GM12801 (cell line): ENCODE data around the gene ELFN2.

Experiments
- TF ChIP-seq, protein P1 (sequence below): IDR thresholded peaks from one replicate; pipeline ENCODE4 v1.5.1; 2011; ENCODE audit warnings: control low read depth; ENCODE audit not compliant: insufficient read length; ENCODE audit errors: extremely low read depth

Gene ELFN2

DNA sequence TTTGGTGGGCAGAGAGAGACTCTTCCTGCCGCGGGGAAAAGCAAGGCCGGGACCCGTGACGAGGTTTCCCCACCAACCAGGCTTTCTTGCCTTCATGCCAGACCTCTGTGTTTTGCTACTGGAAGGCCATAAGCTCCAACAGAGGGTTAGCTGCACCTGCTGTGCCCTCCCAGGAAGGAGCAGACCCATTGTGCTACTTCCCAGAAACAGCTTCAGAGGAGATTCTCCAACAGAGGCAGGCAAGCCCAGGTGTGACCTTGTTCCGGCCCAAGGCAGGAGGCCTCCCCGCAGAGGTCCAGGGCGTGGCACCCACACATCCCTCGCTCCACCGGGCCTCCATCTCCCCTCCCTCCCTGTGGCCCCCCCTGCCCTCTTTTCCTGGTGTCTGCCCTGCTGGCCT lies 57.8 kb downstream of the ELFN2 start:
- TF ChIP-seq, protein P1, sequence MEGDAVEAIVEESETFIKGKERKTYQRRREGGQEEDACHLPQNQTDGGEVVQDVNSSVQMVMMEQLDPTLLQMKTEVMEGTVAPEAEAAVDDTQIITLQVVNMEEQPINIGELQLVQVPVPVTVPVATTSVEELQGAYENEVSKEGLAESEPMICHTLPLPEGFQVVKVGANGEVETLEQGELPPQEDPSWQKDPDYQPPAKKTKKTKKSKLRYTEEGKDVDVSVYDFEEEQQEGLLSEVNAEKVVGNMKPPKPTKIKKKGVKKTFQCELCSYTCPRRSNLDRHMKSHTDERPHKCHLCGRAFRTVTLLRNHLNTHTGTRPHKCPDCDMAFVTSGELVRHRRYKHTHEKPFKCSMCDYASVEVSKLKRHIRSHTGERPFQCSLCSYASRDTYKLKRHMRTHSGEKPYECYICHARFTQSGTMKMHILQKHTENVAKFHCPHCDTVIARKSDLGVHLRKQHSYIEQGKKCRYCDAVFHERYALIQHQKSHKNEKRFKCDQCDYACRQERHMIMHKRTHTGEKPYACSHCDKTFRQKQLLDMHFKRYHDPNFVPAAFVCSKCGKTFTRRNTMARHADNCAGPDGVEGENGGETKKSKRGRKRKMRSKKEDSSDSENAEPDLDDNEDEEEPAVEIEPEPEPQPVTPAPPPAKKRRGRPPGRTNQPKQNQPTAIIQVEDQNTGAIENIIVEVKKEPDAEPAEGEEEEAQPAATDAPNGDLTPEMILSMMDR, result no peak

DNA sequence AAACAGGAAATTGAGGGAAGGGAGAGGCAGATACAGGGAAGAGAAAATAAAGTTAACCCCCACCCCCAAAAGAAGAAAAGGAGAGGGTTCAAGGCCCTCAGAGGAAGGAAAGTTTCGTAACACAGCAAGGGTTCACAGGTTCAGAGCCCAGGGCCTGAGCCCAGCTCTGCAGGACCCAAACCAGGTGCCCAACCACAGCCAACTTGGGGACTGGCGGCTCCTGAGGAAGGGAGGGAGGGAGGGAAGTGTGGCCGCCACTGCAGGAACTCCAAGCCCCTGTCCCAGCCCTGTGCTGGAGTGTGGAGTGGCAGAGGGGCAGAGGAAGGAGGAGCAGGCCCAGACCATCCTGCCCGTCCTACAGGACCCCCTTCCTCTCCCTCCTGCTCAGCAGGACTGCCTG lies 59.2 kb downstream of the ELFN2 start:
- TF ChIP-seq, protein P1, result no peak

DNA sequence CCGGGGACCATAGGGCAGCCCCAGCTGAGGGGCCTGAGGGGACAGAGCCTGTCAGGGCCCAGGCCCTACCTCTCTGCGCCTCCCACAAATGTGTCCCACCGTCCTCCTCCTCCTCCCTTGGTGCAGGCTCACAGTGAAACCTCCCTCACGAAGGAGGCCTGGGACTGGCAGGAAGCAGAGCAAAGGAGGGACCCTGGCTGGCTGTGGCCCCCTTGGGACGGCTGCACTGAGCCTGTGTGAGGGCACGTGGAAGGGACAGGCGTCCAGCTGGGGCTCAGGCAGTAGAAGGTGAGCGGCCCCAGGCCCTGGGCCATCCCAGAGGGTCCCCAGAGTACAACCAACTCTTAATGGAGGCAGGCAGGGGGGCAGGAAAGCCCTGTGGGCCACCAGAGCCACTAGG lies 60.7 kb downstream of the ELFN2 start:
- TF ChIP-seq, protein P1, result no peak

DNA sequence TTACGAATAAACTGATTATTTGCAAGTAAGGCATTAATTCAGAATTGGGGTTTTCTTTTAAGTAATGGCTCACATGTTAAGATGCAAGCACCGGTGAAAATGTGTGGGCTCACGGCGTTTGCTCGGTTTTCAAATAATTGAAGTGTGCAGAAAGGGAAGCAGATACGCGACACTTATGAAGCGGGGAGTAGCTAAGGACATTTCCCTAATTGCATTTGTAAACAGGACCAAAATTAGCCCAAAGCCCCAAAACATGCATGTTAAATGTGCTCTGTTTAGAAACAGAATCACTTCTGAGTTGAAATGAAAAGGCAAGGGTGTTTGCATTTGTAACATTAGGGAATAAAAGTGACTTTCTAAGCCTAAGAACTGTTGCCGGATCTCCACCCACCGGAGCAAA lies 61.3 kb downstream of the ELFN2 start:
- TF ChIP-seq, protein P1, result no peak

DNA sequence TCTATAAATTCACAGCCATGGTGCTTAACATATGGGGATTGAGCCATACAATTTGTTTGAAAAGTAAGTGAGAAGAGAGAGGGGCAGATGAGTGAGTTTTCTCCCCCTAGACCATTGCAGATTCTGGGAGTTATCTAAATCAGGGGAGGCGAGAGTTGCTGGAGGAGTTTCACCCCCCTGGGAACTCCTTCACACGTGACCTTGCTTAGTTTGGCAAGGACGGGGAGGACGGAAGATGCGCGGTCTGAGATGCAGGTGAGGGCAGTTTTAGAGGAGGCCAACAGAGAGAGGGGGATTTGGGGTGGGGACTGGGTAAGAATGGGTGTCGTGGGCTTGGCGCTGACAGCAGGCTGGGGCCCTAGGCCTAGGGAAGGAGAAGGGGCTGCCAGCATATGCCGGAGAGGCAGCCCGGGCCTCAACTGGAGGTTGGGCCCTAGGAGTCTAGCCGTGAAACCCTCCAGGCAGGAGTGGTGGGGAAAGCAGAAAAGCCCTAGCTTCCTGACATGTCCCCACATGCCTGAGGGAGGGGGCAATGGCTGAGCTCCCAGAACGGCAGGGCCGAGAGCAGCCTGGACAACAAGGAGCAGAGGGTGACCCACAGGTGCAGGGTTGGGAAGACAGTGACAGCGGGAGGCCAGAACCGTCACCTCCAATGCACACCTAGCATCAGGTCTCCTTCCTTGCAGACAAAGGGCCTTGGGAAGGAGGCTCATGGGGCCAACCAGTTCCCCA lies 63.9 kb downstream of the ELFN2 start:
- TF ChIP-seq, protein P1, result no peak

DNA sequence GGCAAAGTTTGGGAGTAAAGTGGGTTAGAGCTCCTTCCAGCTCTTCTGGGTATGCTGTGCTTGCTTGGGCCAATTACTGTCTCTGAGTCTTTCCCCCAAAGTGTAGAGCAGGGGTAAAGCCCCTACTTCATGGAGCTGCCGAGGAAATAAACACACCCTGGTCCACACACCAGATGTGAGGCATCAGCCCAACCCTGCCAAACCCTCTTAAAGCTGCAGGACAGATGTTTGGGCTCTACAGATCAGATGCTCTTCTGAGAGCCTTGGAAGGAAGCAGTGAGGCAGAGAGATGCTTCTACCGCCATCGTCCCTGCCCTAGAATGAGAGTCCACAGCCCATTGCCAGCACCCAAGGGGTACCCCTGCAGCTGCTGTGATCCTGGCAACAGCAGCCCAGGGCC lies 64.7 kb downstream of the ELFN2 start:
- TF ChIP-seq, protein P1, result no peak

DNA sequence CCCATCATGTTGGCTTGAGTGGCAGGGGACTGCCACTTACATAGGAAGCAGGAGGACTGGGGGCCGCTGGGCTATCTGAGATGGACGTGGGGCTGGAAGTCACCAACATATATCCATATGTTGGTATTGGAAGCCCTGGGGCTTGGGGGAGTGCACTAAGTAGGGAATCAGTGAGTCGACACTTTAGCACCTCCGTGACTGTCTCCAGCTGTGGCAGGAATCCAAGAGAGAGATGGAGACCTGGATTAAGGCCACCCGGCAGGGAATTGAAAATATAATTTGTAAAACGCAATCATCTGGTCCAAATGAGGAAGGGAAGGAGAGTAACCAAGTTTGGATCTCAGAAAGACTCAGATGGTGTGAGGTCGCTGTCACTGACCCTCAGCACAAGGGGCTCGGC lies 68.4 kb downstream of the ELFN2 start:
- TF ChIP-seq, protein P1, result no peak

DNA sequence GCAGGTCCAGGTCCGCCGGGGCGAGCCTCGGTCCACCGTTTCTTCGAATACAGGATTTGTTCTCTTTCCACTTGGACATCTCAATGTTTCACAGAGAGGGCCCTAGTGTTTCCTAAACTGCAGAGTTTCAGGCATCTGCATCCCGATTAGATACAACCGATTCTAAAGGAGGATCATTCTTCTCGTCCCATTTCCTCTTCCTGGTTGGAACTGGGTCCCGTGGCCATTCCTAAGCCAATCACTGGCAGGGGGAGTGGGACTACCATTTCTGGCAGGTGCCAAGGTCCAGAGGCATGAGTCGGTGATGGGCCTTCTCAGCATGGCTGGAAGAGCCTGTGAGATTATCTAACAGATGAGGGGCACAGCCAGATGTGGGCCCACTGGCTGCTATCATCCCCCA lies 68.9 kb downstream of the ELFN2 start:
- TF ChIP-seq, protein P1, result no peak
